ENCODE data around the gene ZNF407. TPM values are rescaled to one million over a fixed set of nuclear protein-coding genes. Genes with fewer than 3 reads are reported as not detected.

The ZNF407 gene
- total RNA-seq, 6 experiments from 2014 or later: 4.3 to 8.0 (median 5.7) TPM

DNA sequence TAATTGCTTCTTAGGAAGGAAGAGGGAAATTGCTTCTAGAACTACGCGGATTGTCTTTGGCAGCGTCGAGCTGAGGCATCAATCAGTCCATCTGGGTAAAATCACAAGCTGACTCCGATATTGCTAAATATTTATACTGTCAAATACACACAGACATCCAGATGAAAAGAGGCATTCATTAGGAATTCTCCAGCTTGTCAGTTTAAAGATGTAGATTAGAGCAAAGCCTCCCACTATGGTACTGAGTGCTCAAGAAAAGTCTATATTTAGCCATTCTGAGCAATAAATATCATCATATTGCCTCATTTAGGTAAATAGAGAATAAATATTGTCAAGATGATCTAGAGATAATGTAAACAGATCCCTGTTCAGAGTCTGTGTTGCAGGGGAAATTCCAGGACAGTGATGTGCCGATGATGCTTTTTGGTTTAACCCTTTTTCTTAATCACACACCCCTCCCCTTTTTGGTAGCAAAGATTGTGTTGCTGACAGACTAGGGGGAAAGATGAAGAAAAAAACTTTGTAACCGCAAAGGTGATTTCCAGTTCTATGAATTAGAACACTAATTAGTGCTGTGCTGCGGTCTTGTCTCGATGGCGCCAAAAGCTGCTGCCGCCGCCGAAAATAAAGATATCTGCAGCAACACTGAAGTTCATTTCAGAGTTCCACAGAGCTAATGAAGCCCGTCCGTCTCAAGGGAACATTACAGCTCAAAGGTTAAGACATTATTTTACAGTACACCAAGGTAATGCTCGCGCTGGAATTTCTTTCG lies 439.4 kb downstream of the ZNF407 start:
- whole genome bisulfite sequencing (ENCODE audit: insufficient coverage, low coverage, low lambda C conversion rate, missing lambda C conversion rate): 75% methylated on average over 18 of the region's 18 CpGs
- Histone ChIP-seq H3K36me3 (no peaks in the 10 kb centered on the region), H3K27me3 (no peaks in the 10 kb centered on the region), H3K9me3 (no peaks in the 10 kb centered on the region), H3K27ac (no peak overlapping the region), H3K4me1 (no peaks in the 10 kb centered on the region), H3K4me3 (no peak overlapping the region)
- ATAC-seq (peak in 1 of 4 donors; percentile 27), DNase-seq (no peak)
- intact Hi-C loops (cut with DNase I): no loop called here
- TF ChIP-seq, protein P1, sequence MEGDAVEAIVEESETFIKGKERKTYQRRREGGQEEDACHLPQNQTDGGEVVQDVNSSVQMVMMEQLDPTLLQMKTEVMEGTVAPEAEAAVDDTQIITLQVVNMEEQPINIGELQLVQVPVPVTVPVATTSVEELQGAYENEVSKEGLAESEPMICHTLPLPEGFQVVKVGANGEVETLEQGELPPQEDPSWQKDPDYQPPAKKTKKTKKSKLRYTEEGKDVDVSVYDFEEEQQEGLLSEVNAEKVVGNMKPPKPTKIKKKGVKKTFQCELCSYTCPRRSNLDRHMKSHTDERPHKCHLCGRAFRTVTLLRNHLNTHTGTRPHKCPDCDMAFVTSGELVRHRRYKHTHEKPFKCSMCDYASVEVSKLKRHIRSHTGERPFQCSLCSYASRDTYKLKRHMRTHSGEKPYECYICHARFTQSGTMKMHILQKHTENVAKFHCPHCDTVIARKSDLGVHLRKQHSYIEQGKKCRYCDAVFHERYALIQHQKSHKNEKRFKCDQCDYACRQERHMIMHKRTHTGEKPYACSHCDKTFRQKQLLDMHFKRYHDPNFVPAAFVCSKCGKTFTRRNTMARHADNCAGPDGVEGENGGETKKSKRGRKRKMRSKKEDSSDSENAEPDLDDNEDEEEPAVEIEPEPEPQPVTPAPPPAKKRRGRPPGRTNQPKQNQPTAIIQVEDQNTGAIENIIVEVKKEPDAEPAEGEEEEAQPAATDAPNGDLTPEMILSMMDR (IDR thresholded peaks at IDR 0.05): no peak
- TF ChIP-seq POLR2A (IDR thresholded peaks at IDR 0.05): no peak

DNA sequence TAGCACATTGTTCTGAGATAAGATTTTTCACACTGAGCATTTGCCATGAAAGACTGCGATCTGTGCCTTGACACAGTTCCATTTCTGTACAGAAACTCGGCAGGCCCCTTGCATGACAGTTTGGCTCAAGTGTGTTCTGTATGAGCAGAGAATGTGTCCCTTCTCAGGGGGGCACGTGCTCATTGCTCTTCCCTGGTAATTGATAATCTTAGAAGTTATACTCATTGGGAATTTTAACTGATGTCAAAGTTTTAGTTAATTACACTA lies 440.0 kb downstream of the ZNF407 start:
- 80% methylated on average over 3 of the region's 3 CpGs for WGBS (ENCODE audit: insufficient coverage, low coverage, low lambda C conversion rate, missing lambda C conversion rate)
- no peak overlapping the region for H3K27ac ChIP-seq
- H3K27me3 ChIP-seq: no peaks in the 10 kb centered on the region
- no peaks in the 10 kb centered on the region for H3K36me3 ChIP-seq
- no peaks in the 10 kb centered on the region for H3K4me1 ChIP-seq
- TF ChIP-seq, protein P1 (IDR thresholded peaks at IDR 0.05): no peak
- TF ChIP-seq POLR2A (IDR thresholded peaks at IDR 0.05): no peak
- H3K4me3 ChIP-seq: no peak overlapping the region
- ATAC-seq: no peak
- intact Hi-C loops (cut with DNase I): no loop called here
- no peak for DNase-seq
- H3K9me3 ChIP-seq: no peaks in the 10 kb centered on the region

DNA sequence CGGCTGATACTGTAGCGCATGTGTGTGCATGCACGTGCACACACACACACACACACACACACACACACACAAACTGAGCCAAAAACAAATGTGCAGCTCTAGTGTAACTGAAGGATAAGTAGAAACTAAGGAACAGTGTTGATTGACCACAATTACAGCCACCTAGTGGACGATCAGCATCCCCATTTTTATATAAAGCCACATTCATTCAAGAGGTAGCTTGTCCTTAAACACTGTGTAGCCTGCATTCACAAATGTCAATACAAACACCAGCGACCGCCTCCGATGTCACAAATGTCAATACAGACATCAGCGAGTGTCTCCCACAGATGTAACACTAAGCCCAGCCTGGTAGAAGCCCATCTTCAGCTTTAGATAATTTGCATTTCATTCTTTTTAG lies 443.9 kb downstream of the ZNF407 start:
- DNase-seq (no peak), ATAC-seq (peak; percentile 63 to 82 (median 66))
- WGBS (ENCODE audit: insufficient coverage, low coverage, low lambda C conversion rate, missing lambda C conversion rate): 66% methylated on average over 8 of the region's 8 CpGs
- intact Hi-C loops (cut with DNase I): no loop called here
- Histone ChIP-seq H3K9me3 (no peaks in the 10 kb centered on the region), H3K36me3 (no peaks in the 10 kb centered on the region), H3K4me3 (no peak overlapping the region), H3K4me1 (no peaks in the 10 kb centered on the region), H3K27me3 (no peaks in the 10 kb centered on the region), H3K27ac (no peak overlapping the region)
- TF ChIP-seq, protein P1 (IDR thresholded peaks at IDR 0.05): peak; percentile 38 to 51 (median 43)
- TF ChIP-seq POLR2A (IDR thresholded peaks at IDR 0.05): no peak

DNA sequence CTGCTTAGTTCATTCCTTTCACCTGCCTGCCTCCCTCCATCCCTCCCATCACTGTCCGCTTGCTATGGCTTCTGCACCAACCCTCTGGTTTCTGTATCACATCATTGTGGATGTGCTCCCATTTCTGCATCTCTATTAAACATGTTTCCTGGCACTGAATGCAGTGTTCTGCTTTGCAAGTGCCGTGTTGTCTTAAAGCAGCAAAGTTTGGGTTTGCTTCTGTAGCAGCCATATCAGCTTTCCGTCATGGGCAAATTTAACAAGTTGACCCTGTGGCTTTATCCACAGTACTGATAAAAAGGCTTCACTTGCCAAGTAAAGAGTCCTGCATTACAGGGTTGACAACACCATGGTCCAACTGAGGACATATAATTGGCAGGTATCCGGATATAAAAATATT lies 445.8 kb downstream of the ZNF407 start:
- intact Hi-C loops (cut with DNase I): no loop called here
- Histone ChIP-seq H3K36me3 (no peaks in the 10 kb centered on the region), H3K27ac (no peak overlapping the region), H3K9me3 (no peaks in the 10 kb centered on the region), H3K4me3 (no peak overlapping the region), H3K4me1 (no peaks in the 10 kb centered on the region), H3K27me3 (no peaks in the 10 kb centered on the region)
- no peak for DNase-seq
- ATAC-seq: no peak
- WGBS (ENCODE audit: insufficient coverage, low coverage, low lambda C conversion rate, missing lambda C conversion rate): 94% methylated on average over 3 of the region's 4 CpGs
- TF ChIP-seq POLR2A (IDR thresholded peaks at IDR 0.05): no peak
- TF ChIP-seq, protein P1 (IDR thresholded peaks at IDR 0.05): no peak
